GM21423 (cell line): ENCODE data around the gene TUBB2A.
"Not testable (repeated sequence)": the region's sequence is repeated elsewhere in the genome, so short reads cannot be mapped to it uniquely, and the experiment has no call there.

Experiments
- ATAC-seq: cut with Tn5 transposase; IDR thresholded peaks from one replicate; pipeline ENCODE4 v1.9.1; 2021; ENCODE audit warnings: mild to moderate bottlenecking, moderate library complexity; ENCODE audit not compliant: unreplicated experiment

Gene TUBB2A

GRCh38 chr6:3157131-3157933 lies at the start of gene TUBB2A:
Gene TUBB2A, minus strand, starts transcription at chr6:3157544. Its CDS starts 81 bp downstream, at chr6:3157463.
- ATAC-seq, result peak; percentile 79

GRCh38 chr6:3206339-3207015 lies 49.1 kb upstream of the TUBB2A start:
- no peak for ATAC-seq

GRCh38 chr6:3205913-3206312 lies 48.6 kb upstream of the TUBB2A start:
- no peak for ATAC-seq

- no peak for ATAC-seq
These were observed 47.6 kb upstream of the TUBB2A start for GRCh38 chr6:3204921-3205320.

- no peak for ATAC-seq
These were observed 45.8 kb upstream of the TUBB2A start for GRCh38 chr6:3202999-3203696.

GRCh38 chr6:3201388-3201787 lies 44.0 kb upstream of the TUBB2A start:
- no peak for ATAC-seq

GRCh38 chr6:3200682-3201081 lies 43.3 kb upstream of the TUBB2A start:
- ATAC-seq, result no peak

GRCh38 chr6:3199382-3199781 lies 42.0 kb upstream of the TUBB2A start:
- ATAC-seq, result no peak

- not testable (repeated sequence) for ATAC-seq
These were observed 40.4 kb upstream of the TUBB2A start for GRCh38 chr6:3197734-3198133.

- ATAC-seq, result no peak
These were observed 39.4 kb upstream of the TUBB2A start for GRCh38 chr6:3196770-3197169.

GRCh38 chr6:3195695-3196497 lies 38.6 kb upstream of the TUBB2A start:
- no peak for ATAC-seq

GRCh38 chr6:3195420-3195694 lies 38.0 kb upstream of the TUBB2A start:
- no peak for ATAC-seq

GRCh38 chr6:3194535-3195419 lies 37.4 kb upstream of the TUBB2A start:
- ATAC-seq, result no peak

GRCh38 chr6:3193102-3193849 lies 35.9 kb upstream of the TUBB2A start:
- ATAC-seq, result no peak

GRCh38 chr6:3190779-3191178 lies 33.4 kb upstream of the TUBB2A start:
- no peak for ATAC-seq

- no peak for ATAC-seq
These were observed 32.7 kb upstream of the TUBB2A start for GRCh38 chr6:3190056-3190455.

- ATAC-seq, result not testable (repeated sequence)
These were observed 31.8 kb upstream of the TUBB2A start for GRCh38 chr6:3189192-3189591.

- ATAC-seq, result no peak
These were observed 30.9 kb upstream of the TUBB2A start for GRCh38 chr6:3188262-3188661.

GRCh38 chr6:3186974-3187382 lies 29.6 kb upstream of the TUBB2A start:
- ATAC-seq, result no peak
